GM21576 (cell line): ENCODE measurements around the gene CEP20.

Source experiments
- ATAC-seq: cut with Tn5 transposase; IDR thresholded peaks from one replicate; pipeline ENCODE4 v1.9.1; 2021; ENCODE audit warnings: mild to moderate bottlenecking, moderate library complexity; ENCODE audit not compliant: unreplicated experiment

The CEP20 gene

GRCh38 chr16:15834502-15834901 lies 53.9 kb downstream of the CEP20 start:
- no peak for ATAC-seq

GRCh38 chr16:15833541-15833940 lies 54.9 kb downstream of the CEP20 start:
- ATAC-seq, result no peak

GRCh38 chr16:15832241-15832640 lies 56.2 kb downstream of the CEP20 start:
- ATAC-seq, result no peak

- no peak for ATAC-seq
Observed at GRCh38 chr16:15830832-15831451, 57.5 kb downstream of the CEP20 start.

GRCh38 chr16:15829460-15829859 lies 58.9 kb downstream of the CEP20 start:
- ATAC-seq, result no peak

- ATAC-seq, result no peak
Observed at GRCh38 chr16:15827709-15828343, 60.6 kb downstream of the CEP20 start.

- no peak for ATAC-seq
Observed at GRCh38 chr16:15827299-15827698, 61.1 kb downstream of the CEP20 start.

- no peak for ATAC-seq
Observed at GRCh38 chr16:15825750-15826305, 62.6 kb downstream of the CEP20 start.

GRCh38 chr16:15822957-15823356 lies 65.4 kb downstream of the CEP20 start:
- ATAC-seq, result no peak

- ATAC-seq, result no peak
Observed at GRCh38 chr16:15820837-15821236, 67.6 kb downstream of the CEP20 start.

- no peak for ATAC-seq
Observed at GRCh38 chr16:15819046-15819445, 69.4 kb downstream of the CEP20 start.

GRCh38 chr16:15817446-15817845 lies 71.0 kb downstream of the CEP20 start:
- no peak for ATAC-seq

GRCh38 chr16:15816228-15816627 lies 72.2 kb downstream of the CEP20 start:
- no peak for ATAC-seq
